ENCODE results near the gene TDP2.
"Not testable (repeated sequence)": the region's sequence is repeated elsewhere in the genome, so short reads cannot be mapped to it uniquely, and the experiment has no call there.

Gene TDP2

DNA sequence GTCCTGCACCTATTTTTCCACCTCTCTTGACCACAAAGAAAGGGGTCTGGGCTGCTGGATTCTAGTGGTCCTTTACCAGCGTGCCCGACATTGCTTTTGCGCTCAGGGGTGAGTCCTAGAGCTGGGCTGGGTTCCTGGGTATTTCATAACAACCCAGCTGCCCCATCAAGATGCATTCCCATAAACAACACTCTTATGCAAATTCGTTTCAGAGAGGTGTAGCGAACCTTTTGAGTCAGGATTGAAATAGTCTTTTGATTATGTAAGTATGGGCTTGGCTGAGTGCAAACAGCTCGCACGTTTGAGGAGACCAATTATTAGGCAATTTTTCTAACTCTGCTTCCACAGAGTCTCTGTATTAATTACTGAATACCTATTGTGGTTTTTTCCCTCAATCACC lies 13.9 kb upstream of the TDP2 start:
- DNase-seq (ENCODE audit: low spot score): no peak

DNA sequence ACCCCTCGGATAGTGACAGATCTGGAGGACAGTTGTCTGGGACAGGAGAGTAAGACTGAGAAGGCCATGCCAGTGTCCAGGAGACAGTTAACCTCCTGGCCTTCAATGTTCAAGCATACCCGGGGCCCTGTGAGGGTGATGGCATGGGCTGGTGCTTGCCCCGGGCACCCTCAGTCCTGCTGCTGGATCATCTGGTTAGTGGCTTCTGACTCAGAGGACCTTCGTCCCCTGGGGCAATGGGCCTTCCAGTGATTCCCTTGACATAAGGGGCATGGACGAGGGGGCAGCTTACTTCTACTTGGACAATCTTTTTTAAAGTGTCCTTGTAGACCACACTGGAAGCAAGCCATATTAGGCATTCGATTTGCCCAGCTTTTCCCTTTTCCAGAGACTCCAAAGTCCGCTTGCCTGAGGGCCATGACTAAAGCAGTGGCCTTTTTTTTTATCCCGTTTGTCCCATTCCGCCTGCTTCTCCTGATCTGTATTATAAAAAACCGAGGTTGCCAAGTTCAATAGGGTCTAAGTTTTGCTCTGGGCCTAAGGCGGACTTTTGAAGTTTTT lies 12.2 kb upstream of the TDP2 start:
- not testable (repeated sequence) for DNase-seq (ENCODE audit: low spot score)

DNA sequence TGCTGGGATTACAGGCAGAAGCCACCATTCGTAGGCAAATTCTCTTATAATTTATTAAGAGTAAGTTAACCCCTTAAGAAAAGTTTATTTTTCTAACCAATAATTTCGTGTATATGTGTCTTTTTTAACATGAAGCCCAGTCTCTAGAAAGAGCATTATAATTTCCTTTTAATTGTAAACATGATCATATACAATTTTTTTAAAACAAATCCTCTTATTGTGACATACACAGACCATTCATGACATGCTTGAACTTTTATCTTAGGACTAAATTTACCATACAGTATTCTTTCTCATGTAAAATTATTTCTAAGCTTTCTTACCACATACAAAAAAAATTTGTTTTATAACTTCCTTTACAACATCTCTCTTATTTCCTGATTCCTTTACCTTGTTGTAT lies 6.9 kb upstream of the TDP2 start:
- no peak for DNase-seq (ENCODE audit: low spot score)

DNA sequence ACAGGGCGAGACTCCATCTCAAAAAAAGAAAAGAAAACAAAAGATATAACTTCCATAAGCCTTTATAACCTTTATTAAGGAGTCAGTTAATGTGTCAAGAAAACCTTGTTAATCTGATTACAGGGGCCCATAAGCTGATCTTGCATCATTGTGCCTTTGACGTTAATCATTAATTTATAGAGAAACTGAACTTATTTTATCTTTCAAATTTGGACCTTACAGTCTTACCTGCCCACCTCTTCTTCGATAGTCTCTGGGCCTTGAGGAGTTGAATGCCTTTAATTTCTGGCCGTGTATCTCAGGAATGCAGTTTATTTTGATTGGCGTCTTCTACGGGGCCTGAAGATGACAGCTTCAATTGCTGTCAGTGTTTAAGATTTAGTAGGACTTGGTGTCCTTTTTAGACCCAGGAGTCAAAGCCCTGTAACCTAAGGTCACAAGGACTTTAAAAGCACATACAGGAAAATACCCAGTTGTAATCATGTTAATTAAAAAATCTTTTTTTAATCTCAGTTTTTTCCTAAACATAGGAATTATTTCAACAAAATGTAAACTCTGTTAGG lies 6.0 kb upstream of the TDP2 start:
- no peak for DNase-seq (ENCODE audit: low spot score)

DNA sequence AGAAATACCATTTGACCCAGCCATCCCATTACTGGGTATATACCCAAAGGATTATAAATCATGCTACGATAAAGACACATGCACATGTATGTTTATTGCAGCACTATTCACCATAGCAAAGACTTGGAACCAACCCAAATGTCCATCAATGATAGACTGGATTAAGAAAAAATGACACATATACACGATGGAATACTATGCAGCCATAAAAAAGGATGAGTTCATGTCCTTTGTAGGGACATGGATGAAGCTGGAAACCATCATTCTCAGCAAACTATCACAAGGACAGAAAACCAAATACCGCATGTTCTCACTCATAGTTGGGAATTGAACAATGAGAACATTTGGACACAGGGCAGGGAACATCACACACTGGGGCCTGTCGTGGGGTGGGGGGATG lies 4.4 kb upstream of the TDP2 start:
- not testable (repeated sequence) for DNase-seq (ENCODE audit: low spot score)

DNA sequence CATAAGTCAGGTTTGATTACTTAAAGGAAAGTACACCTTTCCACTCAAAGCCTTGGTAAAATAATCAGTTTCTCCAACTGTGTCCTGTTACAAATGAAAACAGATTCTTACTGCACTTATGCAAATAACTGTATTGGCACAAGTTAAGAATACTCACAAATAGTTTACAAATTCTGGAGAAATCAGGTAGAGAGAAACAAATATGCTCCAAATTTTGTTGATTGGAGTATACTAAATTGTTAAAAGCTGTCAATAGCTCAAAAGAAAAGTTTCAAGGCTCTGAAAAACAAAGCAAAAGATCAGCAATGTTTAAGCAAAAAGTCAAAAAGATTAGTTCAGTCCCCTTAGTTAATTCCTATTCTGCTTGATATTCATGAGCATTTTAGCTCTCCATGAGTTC lies 3.8 kb upstream of the TDP2 start:
- not testable (repeated sequence) for DNase-seq (ENCODE audit: low spot score)

DNA sequence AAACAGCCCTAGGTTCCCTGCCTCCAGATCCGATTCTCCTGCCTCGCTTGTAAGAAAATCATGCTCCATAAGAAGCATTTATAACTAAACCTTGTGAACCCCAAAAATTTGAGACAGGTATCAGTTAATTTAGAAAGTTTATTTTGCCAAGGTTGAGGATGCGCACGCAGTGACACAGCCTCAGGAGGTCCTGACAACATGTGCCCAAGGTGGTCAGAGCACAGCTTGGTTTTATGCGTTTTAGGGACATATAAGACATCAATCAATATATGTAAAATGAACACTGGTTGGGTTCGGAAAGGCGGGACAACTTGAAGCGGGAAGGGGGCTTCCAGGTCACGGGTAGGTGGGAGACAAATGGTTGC lies 2.3 kb upstream of the TDP2 start:
- no peak for DNase-seq (ENCODE audit: low spot score)

DNA sequence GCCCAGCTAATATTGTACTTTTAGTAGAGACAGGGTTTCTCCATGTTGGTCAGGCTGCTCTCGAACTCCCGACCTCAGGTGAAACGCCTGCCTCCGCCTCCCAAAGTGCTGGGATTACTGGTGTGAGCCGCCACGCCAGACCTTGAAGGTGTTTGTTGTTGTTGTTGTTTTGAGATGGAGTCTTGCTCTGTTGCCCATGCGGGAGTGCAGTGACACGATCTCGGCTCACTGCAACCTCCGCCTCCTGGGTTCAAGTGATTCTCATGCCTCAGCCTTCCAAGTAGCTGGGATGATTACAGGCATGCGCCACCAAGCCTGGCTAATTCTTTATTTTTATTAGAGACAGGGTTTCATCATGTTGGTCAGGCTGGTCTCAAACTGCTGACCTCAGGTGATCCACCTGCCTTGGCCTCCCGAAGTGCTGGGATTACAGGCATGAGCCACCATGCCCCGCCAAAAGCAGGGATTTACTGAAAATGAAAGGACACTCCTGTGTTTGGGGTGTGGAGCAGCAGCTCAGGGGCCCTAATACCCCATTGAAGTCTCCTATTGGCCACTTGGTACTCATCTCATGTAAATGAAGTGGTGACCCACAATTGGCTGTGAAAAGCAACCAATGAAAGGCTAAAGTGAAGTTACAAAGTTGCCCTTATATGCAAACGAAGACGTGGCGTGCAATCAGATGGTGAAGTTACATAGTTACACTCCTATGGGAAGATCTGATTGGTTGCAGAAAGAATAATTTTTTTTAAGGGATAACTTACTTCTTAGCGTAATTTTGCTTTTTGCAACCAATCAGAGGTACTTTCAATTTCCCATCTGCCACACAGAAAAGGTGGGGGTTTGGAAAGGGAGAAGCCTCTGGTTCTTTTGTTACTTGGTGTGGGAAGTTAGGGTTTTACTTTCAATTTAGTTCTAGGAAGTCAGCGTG lies 1.6 kb upstream of the TDP2 start:
- DNase-seq (ENCODE audit: low spot score): not testable (repeated sequence)

DNA sequence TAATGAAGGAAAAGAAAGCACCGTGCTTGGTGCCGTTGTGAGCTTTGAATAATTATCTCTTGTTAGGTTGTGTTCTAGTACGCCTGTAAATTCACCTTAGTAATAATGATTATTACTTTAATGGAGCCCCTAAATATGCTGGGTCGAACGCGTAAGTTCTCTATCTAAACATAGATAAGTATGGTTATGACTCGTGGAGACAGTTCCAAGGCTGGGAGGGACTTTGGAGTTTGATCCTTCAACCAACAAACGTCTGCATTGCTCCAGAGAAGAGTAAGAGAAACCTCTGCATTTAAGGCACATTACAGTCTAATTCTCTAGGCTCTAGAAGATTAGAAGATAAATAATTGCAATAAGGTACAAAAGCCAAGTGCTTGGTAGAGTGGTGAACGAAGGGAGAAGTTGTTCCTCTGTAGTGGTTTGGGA lies 692 bp upstream of the TDP2 start:
- DNase-seq (ENCODE audit: low spot score): peak; percentile 40

DNA sequence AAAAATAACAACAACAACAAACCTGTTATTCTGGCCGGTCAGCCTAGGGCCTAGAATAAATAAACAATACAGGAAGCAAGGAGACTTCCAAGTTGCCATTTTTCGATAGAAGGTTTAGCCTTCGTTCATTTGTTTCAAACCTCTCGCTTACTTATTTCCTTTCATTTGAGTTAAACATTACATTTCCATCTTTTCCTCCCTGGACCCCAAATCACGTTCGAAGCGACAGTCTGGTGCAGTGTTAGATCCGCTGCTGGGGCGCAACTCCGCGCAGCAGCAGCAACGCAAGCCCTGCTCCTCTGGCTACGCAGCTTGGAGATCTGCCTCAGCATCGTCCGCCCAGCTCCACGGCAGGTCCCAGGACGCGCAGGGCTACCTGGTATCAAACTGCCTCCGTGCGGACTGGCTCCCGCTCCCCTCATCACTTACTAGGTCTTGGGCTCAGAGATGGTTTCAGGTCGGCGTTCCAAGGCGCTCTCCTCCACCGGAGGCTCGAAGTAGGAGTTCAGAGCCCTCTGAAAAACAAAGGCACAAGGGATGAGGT lies 530 bp downstream of the TDP2 start:
- peak; percentile 28 for DNase-seq (ENCODE audit: low spot score)

DNA sequence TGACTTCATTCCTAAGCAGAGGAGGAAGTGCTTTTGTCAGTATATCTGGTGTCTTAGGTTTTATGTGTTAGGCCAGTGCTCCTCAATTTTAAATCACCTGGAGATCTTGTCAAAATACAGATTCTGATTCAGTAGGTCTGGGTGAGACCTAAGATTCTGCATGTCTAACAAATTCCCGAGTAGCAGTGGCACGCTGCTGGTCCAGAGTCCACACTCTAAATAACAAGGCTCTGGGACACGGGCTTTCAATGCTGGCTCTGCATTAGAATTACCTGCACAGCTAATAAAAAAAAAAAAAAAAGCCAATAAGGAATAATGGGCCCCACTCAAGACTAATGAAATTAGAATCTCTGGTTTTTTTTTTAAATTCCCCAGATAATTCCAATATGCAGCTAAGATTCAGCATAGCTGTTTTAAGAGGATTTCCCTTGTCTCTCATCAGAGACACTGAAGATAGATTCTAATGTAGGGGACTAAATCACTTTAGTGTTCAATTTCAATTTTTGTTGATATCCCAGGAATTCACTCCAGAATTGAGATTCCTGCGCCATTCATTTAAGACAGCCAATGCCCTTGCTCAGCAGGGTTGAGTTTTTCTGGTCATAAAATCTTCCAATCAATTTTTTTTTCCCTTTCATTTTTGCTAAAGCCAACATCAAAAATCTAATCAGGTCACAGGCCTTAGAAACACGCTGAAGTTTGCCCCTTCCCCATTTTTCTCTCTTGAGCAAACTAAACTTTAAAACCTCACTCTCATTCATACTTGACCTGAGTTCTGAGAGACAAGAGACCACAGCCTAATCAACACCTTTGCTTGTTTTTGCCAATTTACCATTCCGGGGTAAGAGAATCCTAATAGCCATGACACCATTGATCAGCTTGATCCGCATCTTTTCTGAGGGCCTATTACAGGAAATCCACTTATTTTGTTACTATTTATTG lies 2.4 kb downstream of the TDP2 start:
- DNase-seq (ENCODE audit: low spot score): no peak

DNA sequence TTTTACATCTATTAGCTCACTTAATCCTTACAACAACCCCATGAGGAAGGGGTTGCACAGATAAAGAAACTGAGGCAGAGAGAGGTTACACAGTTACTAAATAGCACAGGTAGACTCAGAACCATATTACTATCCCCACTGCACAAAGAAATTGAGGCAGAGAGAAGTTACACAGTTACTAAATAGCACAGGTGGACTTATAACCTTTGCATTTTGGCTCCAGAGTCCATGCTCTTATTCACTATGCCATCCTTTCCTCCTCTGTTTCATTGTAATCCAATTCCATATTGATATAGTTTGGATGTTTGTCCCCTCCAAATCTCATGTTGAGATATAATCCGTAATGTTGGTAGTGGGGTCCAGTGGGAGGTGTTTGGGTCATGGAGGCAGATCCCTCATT lies 3.5 kb downstream of the TDP2 start:
- no peak for DNase-seq (ENCODE audit: low spot score)

DNA sequence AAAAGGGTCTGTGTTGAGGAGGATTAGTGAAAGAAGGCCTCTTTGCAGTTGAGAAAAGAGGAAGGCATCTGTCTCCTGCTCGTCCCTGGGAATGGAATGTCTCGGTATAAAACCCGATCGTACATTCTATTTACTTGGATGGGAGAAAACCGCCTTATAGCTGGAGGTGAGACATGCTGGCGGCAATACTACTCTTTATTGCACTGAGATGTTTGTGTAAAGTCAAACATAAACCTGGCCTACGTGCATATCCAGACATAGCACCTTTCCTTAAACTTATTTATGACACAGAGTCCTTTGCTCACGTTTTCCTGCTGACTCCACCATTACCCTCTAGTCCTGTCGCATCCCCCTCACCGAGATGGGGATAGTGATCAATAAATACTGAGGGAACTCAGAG lies 4.5 kb downstream of the TDP2 start:
- DNase-seq (ENCODE audit: low spot score): no peak

DNA sequence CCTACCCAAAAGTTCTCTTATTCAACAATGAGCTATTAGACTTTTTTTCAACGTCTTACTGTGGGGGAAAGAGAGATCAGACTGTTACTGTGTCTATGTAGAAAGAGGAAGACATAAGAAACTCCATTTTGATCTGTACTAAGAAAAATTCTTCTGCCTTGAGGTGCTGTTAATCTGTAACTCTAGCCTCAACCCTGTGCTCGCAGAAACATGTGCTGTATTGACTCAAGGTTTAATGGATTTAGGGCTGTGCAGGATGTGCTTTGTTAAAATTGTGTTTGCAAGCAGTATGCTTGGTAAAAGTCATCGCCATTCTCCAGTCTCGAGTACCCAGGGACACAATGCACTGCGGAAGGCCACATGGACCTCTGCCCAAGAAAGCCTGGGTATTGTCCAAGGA lies 4.9 kb downstream of the TDP2 start:
- DNase-seq (ENCODE audit: low spot score): not testable (repeated sequence)

DNA sequence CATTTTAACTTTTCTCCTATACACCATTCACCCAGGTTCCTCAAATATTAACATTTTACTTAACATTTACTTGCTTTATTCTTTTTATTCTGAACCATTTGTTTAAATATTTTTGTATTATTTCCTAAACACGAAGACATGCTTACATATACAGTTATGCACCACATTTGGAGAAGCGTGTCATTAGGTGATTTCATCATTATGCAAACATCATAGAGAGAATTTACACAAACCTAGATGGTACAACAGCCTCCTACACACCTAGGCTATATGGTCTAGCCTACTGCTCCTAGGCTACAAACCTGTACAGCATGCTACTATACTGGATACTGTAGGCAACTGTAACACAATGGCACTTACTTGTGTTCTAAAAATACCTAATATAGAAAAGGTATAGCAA lies 6.6 kb downstream of the TDP2 start:
- no peak for DNase-seq (ENCODE audit: low spot score)

DNA sequence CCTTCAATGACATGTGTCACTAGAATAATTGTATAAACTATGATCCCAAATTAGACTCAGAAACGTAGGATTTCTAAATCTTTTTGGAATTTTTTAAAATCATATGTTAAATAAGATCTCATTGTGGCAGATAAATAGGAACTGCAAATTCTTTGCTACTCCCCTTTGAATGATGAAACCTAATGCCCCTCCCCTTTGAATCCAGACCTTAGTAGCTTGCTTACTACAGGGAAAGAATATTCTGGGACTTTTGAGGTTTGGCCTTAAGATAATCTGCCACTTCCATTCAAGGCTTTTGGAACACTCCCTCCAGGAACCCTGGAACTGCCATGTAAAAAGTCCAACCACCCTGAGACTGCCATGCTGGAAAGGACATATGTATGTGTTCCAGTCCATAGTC lies 7.1 kb downstream of the TDP2 start:
- no peak for DNase-seq (ENCODE audit: low spot score)

DNA sequence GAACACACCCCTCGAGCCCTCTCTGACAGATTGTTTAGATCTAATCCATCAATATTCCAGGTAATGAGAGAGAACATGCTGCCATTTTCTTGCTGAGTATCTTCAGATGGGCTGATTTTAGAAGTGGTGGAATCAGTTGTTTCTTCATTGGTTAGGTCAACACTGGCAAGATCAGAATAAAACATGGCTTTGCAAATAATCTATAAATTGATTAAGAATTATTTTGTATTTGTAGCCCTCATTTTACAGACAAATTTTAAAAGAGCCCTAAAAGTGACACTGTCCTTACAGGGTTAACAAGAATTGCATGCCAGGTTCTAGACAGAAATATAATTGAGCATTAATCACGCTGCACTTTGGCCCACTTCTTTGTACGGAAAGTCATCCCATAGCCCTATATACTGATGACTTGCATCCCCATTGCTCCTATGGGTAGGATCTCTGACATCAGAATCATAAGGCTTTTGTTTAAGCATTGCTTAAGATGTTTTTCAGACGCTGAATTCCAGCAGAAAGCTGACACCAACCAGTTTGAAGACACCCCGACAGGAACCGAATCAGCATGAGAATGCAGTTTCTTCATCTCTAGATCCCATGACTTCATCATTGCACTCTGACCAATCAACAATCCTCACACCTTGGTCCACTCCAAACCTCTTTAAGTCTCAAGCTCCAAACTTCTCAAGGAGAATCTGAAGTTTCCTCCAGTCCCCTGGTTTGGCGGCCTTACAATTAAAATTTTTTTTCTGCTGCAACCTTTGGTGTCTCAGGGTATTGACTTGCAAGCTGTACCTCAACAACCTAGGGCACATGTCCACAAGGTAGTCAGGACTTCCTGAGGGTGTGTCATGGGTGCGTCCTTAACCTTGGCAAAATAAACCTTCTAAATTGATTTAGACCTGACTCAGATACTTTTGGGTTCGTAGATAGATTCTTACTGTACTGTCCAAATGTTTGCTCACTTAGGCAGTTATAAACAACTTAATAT lies 7.8 kb downstream of the TDP2 start:
- peak; percentile 60 for DNase-seq (ENCODE audit: low spot score)

DNA sequence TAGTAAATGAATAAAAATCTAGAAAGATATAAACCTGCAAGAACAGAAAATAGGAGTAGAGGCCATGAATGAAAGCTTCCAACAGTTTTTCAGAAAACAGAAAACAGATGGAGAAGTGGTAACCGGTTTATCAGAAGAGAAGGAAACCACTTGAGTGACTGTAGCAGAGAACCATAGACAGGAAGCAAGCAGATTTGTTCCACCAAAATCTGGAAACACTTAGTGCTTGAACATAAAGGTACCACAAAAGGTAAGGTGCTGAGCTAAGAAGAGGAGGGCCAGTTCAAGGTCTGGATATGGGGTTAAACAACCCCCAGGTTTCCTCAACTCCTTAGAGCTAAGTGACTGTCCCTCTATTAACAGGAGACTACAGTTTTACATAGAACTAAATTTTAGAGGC lies 11.5 kb downstream of the TDP2 start:
- DNase-seq (ENCODE audit: low spot score): no peak

DNA sequence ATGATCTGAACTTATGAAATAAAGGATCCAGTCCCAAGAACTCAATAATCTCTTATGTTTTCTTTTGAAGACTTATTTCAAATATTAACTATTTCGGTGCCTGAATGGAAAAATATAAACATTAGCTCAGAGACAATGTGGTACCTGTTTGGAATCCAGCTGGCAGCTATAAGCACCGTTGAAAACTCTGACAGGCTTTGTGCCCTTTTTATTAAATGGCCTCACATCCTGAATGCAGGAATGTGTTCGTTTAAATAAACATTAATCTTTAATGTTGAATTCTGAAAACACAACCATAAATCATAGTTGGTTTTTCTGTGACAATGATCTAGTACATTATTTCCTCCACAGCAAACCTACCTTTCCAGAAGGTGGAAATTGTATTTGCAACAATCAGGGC lies 16.3 kb downstream of the TDP2 start:
- DNase-seq (ENCODE audit: low spot score): no peak

DNA sequence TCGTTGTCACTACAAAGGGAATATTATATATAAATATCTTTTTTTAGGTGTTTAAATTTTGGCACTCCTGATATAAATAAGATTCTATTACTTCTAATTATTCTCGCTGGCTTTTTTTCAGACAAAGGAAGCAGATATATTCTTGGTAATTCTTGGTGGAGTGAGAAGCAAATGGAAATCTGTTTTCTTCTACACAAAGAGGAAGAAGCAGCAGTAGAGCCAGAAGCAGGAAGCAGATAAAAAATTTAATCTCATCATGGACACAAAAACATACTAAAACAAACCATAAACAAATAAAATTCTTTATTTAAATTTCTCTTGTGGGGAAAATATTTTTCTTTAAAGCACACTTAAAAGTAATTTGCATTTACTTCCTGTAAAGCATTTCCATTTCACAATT lies 17.0 kb downstream of the TDP2 start:
- no peak for DNase-seq (ENCODE audit: low spot score)

DNA sequence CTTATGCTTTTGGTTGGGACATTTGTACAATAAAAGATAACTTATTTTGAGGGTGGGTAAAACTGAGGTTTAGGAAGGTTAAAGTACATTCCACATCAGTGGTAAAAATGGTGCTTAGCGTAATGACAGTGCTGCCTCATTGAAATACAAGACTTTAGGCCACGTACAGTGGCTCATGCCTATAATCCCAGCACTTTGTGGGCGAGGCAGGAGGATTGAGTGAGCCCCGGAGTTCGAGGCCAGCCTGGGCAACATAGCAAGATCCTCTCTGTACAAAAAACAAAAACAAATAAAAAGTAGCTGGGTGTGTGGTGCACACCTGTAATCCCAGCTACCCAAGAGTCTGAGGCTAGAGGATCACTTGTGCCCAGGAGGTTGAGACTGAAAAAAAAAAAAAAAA lies 18.4 kb downstream of the TDP2 start:
- no peak for DNase-seq (ENCODE audit: low spot score)

All from AG08396 (cell line).